ENCODE data around the gene SLC7A14.

DNA sequence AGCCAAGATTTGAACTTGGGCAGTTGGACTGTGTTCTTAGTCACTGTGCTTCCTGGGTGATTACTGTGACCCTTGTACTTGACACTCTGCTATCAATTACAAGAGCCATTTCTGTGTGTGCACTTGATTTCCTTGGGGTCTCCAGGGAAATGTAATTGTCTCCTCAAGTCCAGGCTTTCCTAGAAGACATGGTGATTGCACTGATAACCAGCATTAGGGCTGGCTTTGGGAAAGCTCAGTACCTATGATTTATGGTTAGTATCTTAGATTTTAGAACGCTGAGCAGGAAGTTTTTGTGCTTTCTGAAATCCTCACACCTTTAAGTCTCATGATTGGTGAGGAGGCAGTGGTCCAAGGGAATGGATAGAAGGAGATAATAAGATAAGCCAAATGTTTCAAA is 168.8 kb downstream of the SLC7A14 start:
- TF ChIP-seq CTCF (conservative IDR thresholded peaks at IDR 0.05; ENCODE audit: low read length), result no peak
- no peak for TF ChIP-seq EZH2phosphoT487 (IDR thresholded peaks at IDR 0.05; ENCODE audit: borderline replicate concordance)
